Gastroesophageal sphincter (tissue), 4 donors: Measurements from ENCODE around the gene SLC7A6. TPM values are rescaled to one million over a fixed set of nuclear protein-coding genes. Genes with fewer than 3 reads are reported as not detected.

Experiments
- ATAC-seq: fragments of 150-250 bp; one replicate; pipeline ENCODE4 v1.9.1; 2016; ENCODE audit warnings: mild to moderate bottlenecking, moderate library complexity
- H3K27ac ChIP-seq, 4 donors: fragments of 200-600 bp; sonication (generic) in 3 of 4; 1 replicate in 3 of 4; 2 replicates in 1 of 4; pipeline ENCODE4 v1.5.1; 2016 to 2019
- H3K27me3 ChIP-seq: fragments of 200-600 bp; sonication (generic); one replicate; pipeline ENCODE4 v1.5.1; 2019
- H3K36me3 ChIP-seq, 2 donors: fragments of 200-600 bp; sonication (generic); one replicate each; pipeline ENCODE4 v1.5.1; 2019; ENCODE audit warnings: control low read depth in 1 of 2
- H3K4me1 ChIP-seq, 3 donors: fragments of 200-600 bp; sonication (generic); 1 replicate in 2 of 3; 2 replicates in 1 of 3; pipeline ENCODE4 v1.5.1; 2016 to 2019; ENCODE audit warnings: control low read depth in 2 of 3
- H3K4me3 ChIP-seq, 2 donors: fragments of 200-600 bp; sonication (generic); one replicate each; pipeline ENCODE4 v1.5.1; 2019; ENCODE audit warnings: mild to moderate bottlenecking in 1 of 2, moderate library complexity in 1 of 2
- H3K9me3 ChIP-seq, 3 donors: fragments of 200-600 bp; sonication (generic); one replicate each; pipeline ENCODE4 v1.5.1; 2017 to 2019; ENCODE audit warnings: control low read depth in 2 of 3
- CTCF ChIP-seq, 4 experiments: fragments of 200-600 bp in 2 of 4; fragments of 450-650 bp in 2 of 4; sonication (generic) in 1 of 4; IDR thresholded peaks; one replicate each; pipeline ENCODE4 v1.5.1; 2017 to 2019; ENCODE audit warnings: antibody characterized with exemption in 4 of 4, mild to moderate bottlenecking in 2 of 4, moderate library complexity in 2 of 4
- EP300 ChIP-seq: sonication (generic); formaldehyde crosslinking; IDR thresholded peaks from one replicate; pipeline ENCODE4 v1.6.1; 2017; ENCODE audit warnings: antibody characterized with exemption, mild to moderate bottlenecking
- POLR2A ChIP-seq, 2 donors: fragments of 450-650 bp; IDR thresholded peaks; one replicate each; pipeline ENCODE4 v1.6.1; 2017; ENCODE audit warnings: antibody characterized with exemption in 2 of 2, mild to moderate bottlenecking in 2 of 2, moderate library complexity in 1 of 2
- POLR2AphosphoS5 ChIP-seq: sonication (generic); formaldehyde crosslinking; IDR thresholded peaks from one replicate; pipeline ENCODE4 v1.6.1; 2017; ENCODE audit warnings: antibody characterized with exemption
- WGBS, 2 donors: methylation state at CpG; one replicate each; pipeline ENCODE4 v1.1.5; 2018; ENCODE audit warnings: low coverage in 1 of 2; 5-methylcytosine and 5-hydroxymethylcytosine counted together
- total RNA-seq, 4 donors: library from RNA; depleted of rRNA; stranded (reverse); fragments of >200 nt; gene quantifications; one replicate each; pipeline ENCODE4 v1.1.0, GENCODE V29; 2016

Gene SLC7A6
- total RNA-seq, 4 donors from 2014 or later = 19.1 to 51.5 (median 33.7) TPM

GRCh38 chr16:68319185-68319908 lies 55.0 kb downstream of the SLC7A6 start:
- 84 to 88% methylated on average over 3 of the region's 6 CpGs for WGBS, 2 donors
- peaks cover 0 to 92% of the 10 kb centered on the region in 2 donors for H3K36me3 ChIP-seq

GRCh38 chr16:68324336-68324735 lies 60.0 kb downstream of the SLC7A6 start:
- Histone ChIP-seq H3K4me3 (no peak overlapping the region), H3K27me3 (no peaks in the 10 kb centered on the region), H3K36me3 (peaks cover 0 to 84% of the 10 kb centered on the region in 2 donors), H3K27ac (no peak overlapping the region), H3K9me3 (no peaks in the 10 kb centered on the region), H3K4me1 (no peaks in the 10 kb centered on the region)
- 75 to 93% methylated on average over 2 to 5 of the region's 5 CpGs for WGBS, 2 donors
- TF ChIP-seq POLR2A (IDR thresholded peaks at IDR 0.05) (no peak), CTCF (IDR thresholded peaks at IDR 0.05) (no peak), POLR2AphosphoS5 (no peak)
- no peak for ATAC-seq

More at GRCh38 chr16:68319185-68319908, 55.0 kb downstream of the SLC7A6 start:
- ATAC-seq = no peak
- Histone ChIP-seq H3K4me1 (no peaks in the 10 kb centered on the region), H3K27me3 (no peaks in the 10 kb centered on the region), H3K4me3 (no peak overlapping the region), H3K9me3 (no peaks in the 10 kb centered on the region), H3K27ac (no peak overlapping the region)
- TF ChIP-seq CTCF (IDR thresholded peaks at IDR 0.05) = no peak
- no peak for TF ChIP-seq EP300
- no peak for TF ChIP-seq POLR2A (IDR thresholded peaks at IDR 0.05)
- no peak for TF ChIP-seq POLR2AphosphoS5

- no peak overlapping the region for H3K4me3 ChIP-seq
- TF ChIP-seq EP300 (no peak), POLR2A (IDR thresholded peaks at IDR 0.05) (no peak), POLR2AphosphoS5 (no peak)
- no peak overlapping the region for H3K27ac ChIP-seq
- 78 to 81% methylated on average over 4 to 6 of the region's 8 CpGs for WGBS, 2 donors
- no peaks in the 10 kb centered on the region for H3K9me3 ChIP-seq
- no peak for ATAC-seq
- peaks cover 0 to 84% of the 10 kb centered on the region in 2 donors for H3K36me3 ChIP-seq
- no peaks in the 10 kb centered on the region for H3K27me3 ChIP-seq
- no peaks in the 10 kb centered on the region for H3K4me1 ChIP-seq
Measured at GRCh38 chr16:68324780-68325357, 60.5 kb downstream of the SLC7A6 start.

- Histone ChIP-seq H3K4me1 (peaks cover 0 to 15% (median 0%) of the 10 kb centered on the region in 3 donors), H3K27me3 (no peaks in the 10 kb centered on the region), H3K27ac (no peak overlapping the region), H3K4me3 (no peak overlapping the region), H3K36me3 (peaks cover 0 to 69% of the 10 kb centered on the region in 2 donors), H3K9me3 (no peaks in the 10 kb centered on the region)
- TF ChIP-seq POLR2AphosphoS5 (peak; percentile 7), POLR2A (IDR thresholded peaks at IDR 0.05) (no peak), CTCF (IDR thresholded peaks at IDR 0.05) (peak; percentile 87 to 94 (median 88)), EP300 (no peak)
- 40 to 69% methylated on average over 5 to 6 of the region's 13 CpGs for WGBS, 2 donors
- peak; percentile 88 for ATAC-seq
Measured at GRCh38 chr16:68328151-68328859, 64.0 kb downstream of the SLC7A6 start.

GRCh38 chr16:68328860-68329390 lies 64.6 kb downstream of the SLC7A6 start:
- Histone ChIP-seq H3K9me3 (no peaks in the 10 kb centered on the region), H3K4me3 (no peak overlapping the region), H3K4me1 (peaks cover 0 to 18% (median 0%) of the 10 kb centered on the region in 3 donors), H3K36me3 (peaks cover 0 to 70% of the 10 kb centered on the region in 2 donors), H3K27me3 (no peaks in the 10 kb centered on the region), H3K27ac (no peak overlapping the region)
- 50 to 65% methylated on average over 2 of the region's 3 CpGs for WGBS, 2 donors
- no peak for ATAC-seq
- no peak for TF ChIP-seq POLR2AphosphoS5
- no peak for TF ChIP-seq CTCF (IDR thresholded peaks at IDR 0.05)
- TF ChIP-seq POLR2A (IDR thresholded peaks at IDR 0.05) = no peak
- no peak for TF ChIP-seq EP300
